Stimulated activated CD8-positive, alpha-beta memory T cell treated with anti-CD3 and anti-CD28 coated beads, Interleukin-4, amount 100 ng/mL, for 48 hours (primary cell): Measurements from ENCODE around the gene PHKA1.
A peak's percentile ranks its signal among the peaks of the same experiment; 100 is the strongest.
"Not testable (repeated sequence)": the region's sequence is repeated elsewhere in the genome, so short reads cannot be mapped to it uniquely, and the experiment has no call there.

Source experiments
- DNase-seq: peaks from one replicate; pipeline ENCODE4 v3.0.0-alpha.2; 2020

Gene PHKA1

GRCh38 chrX:72663737-72664136, 50.4 kb downstream of the PHKA1 start:
- no peak for DNase-seq

- no peak for DNase-seq
Observed at GRCh38 chrX:72662020-72662747, 51.9 kb downstream of the PHKA1 start.

GRCh38 chrX:72659723-72660122, 54.4 kb downstream of the PHKA1 start:
- DNase-seq, result no peak

GRCh38 chrX:72652082-72652481, 62.0 kb downstream of the PHKA1 start:
- no peak for DNase-seq

GRCh38 chrX:72644946-72645345, 69.2 kb downstream of the PHKA1 start:
- DNase-seq, result no peak

GRCh38 chrX:72641611-72642010, 72.5 kb downstream of the PHKA1 start:
- no peak for DNase-seq

- DNase-seq, result no peak
Observed at GRCh38 chrX:72635930-72636329, 78.2 kb downstream of the PHKA1 start.

GRCh38 chrX:72634331-72634730, 79.8 kb downstream of the PHKA1 start:
- DNase-seq, result no peak

GRCh38 chrX:72630185-72630584, 83.9 kb downstream of the PHKA1 start:
- no peak for DNase-seq

GRCh38 chrX:72624194-72624593, 89.9 kb downstream of the PHKA1 start:
- no peak for DNase-seq

- DNase-seq, result no peak
Observed at GRCh38 chrX:72621625-72622485, 92.3 kb downstream of the PHKA1 start.

- no peak for DNase-seq
Observed at GRCh38 chrX:72621163-72621562, 92.9 kb downstream of the PHKA1 start.

GRCh38 chrX:72620550-72621145, 93.5 kb downstream of the PHKA1 start:
- peak; percentile 58 for DNase-seq

GRCh38 chrX:72609313-72609712, 104.8 kb downstream of the PHKA1 start:
- no peak for DNase-seq

GRCh38 chrX:72604705-72605104, 109.4 kb downstream of the PHKA1 start:
- DNase-seq, result no peak

GRCh38 chrX:72604112-72604511, 110.0 kb downstream of the PHKA1 start:
- no peak for DNase-seq

- DNase-seq, result not testable (repeated sequence)
Observed at GRCh38 chrX:72591038-72591437, 123.1 kb downstream of the PHKA1 start.

GRCh38 chrX:72584163-72584562, 129.9 kb downstream of the PHKA1 start:
- DNase-seq, result no peak

- no peak for DNase-seq
Observed at GRCh38 chrX:72576141-72576894, 137.8 kb downstream of the PHKA1 start.

GRCh38 chrX:72573158-72573511, 141.0 kb downstream of the PHKA1 start:
- DNase-seq, result no peak

GRCh38 chrX:72572248-72573157, 141.6 kb downstream of the PHKA1 start, which contains the start of gene HDAC8:
Gene HDAC8 (minus strand): TSS chrX:72572843. CDS start chrX:72572761, 82 bp downstream.
- peak; percentile 59 for DNase-seq

GRCh38 chrX:72569786-72570185, 144.3 kb downstream of the PHKA1 start:
- no peak for DNase-seq
